ENCODE data around the gene FXYD7.

GRCh38 chr19:35159606-35160005, 16.6 kb downstream of the FXYD7 start:
- TF ChIP-seq CTCF (IDR thresholded peaks at IDR 0.05) (no peak), POLR2A (IDR thresholded peaks at IDR 0.05) (no peak)
